Middle frontal gyrus (tissue), 1 donor: ENCODE measurements around the gene GPC6.
"Not testable (repeated sequence)": the region's sequence is repeated elsewhere in the genome, so short reads cannot be mapped to it uniquely, and the experiment has no call there.

ENCODE experiments used
- DNase-seq: peaks from one replicate; pipeline ENCODE4 v3.0.0-alpha.2; 2015; ENCODE audit warnings: low spot score; ENCODE audit errors: extremely low spot score

The GPC6 gene

GRCh38 chr13:93318534-93319254, 92.1 kb downstream of the GPC6 start:
- DNase-seq: no peak

GRCh38 chr13:93320942-93321341, 94.3 kb downstream of the GPC6 start:
- DNase-seq: no peak

GRCh38 chr13:93323880-93324279, 97.3 kb downstream of the GPC6 start:
- DNase-seq: not testable (repeated sequence)

GRCh38 chr13:93325303-93326233, 99.0 kb downstream of the GPC6 start:
- DNase-seq: no peak

- no peak for DNase-seq
Observed at GRCh38 chr13:93326234-93326811, 99.7 kb downstream of the GPC6 start.

- no peak for DNase-seq
Observed at GRCh38 chr13:93328943-93329342, 102.3 kb downstream of the GPC6 start.

- no peak for DNase-seq
Observed at GRCh38 chr13:93336728-93337127, 110.1 kb downstream of the GPC6 start.

- no peak for DNase-seq
Observed at GRCh38 chr13:93338030-93338429, 111.4 kb downstream of the GPC6 start.

- DNase-seq: no peak
Observed at GRCh38 chr13:93338906-93339305, 112.3 kb downstream of the GPC6 start.

- DNase-seq: no peak
Observed at GRCh38 chr13:93339550-93339949, 112.9 kb downstream of the GPC6 start.

- no peak for DNase-seq
Observed at GRCh38 chr13:93341517-93341916, 114.9 kb downstream of the GPC6 start.

- no peak for DNase-seq
Observed at GRCh38 chr13:93343097-93343496, 116.5 kb downstream of the GPC6 start.

- DNase-seq: no peak
Observed at GRCh38 chr13:93344048-93344705, 117.6 kb downstream of the GPC6 start.

GRCh38 chr13:93345024-93345423, 118.4 kb downstream of the GPC6 start:
- no peak for DNase-seq

- no peak for DNase-seq
Observed at GRCh38 chr13:93345770-93346169, 119.2 kb downstream of the GPC6 start.

GRCh38 chr13:93352616-93353015, 126.0 kb downstream of the GPC6 start:
- no peak for DNase-seq

- no peak for DNase-seq
Observed at GRCh38 chr13:93355094-93355493, 128.5 kb downstream of the GPC6 start.

GRCh38 chr13:93356469-93356868, 129.9 kb downstream of the GPC6 start:
- DNase-seq: no peak

GRCh38 chr13:93360021-93360420, 133.4 kb downstream of the GPC6 start:
- DNase-seq: no peak

- DNase-seq: no peak
Observed at GRCh38 chr13:93361703-93362102, 135.1 kb downstream of the GPC6 start.

- DNase-seq: no peak
Observed at GRCh38 chr13:93364166-93364565, 137.6 kb downstream of the GPC6 start.

- DNase-seq: no peak
Observed at GRCh38 chr13:93368296-93368695, 141.7 kb downstream of the GPC6 start.
